SK-MEL-5 (cell line): ENCODE measurements around the gene ZNF30. TPM values are rescaled to one million over a fixed set of nuclear protein-coding genes. Genes with fewer than 3 reads are reported as not detected.
"Not testable (repeated sequence)": the region's sequence is repeated elsewhere in the genome, so short reads cannot be mapped to it uniquely, and the experiment has no call there.

Source experiments
- DNase-seq: peaks from one replicate; pipeline ENCODE4 v3.0.0-alpha.2; 2016; ENCODE audit warnings: low read depth, low spot score
- in situ Hi-C: cut with HindIII; loops from 2 replicates; pipeline ENCODE4 v1.10.0; 2016; ENCODE audit warnings: low sequenced_read_pairs, high pct_unique_total_duplicates, low pct_unique_long_range_greater_than_20kb
- total RNA-seq: library from RNA; depleted of rRNA; stranded (reverse); fragments of >200 nt; shearing (Covaris generic); gene quantifications from 2 replicates; pipeline ENCODE4 v1.2.3, GENCODE V29; 2014; rRNA removed

ZNF30 gene
- total RNA-seq, 1 experiment from 2014 or later = 3.2 TPM

DNA sequence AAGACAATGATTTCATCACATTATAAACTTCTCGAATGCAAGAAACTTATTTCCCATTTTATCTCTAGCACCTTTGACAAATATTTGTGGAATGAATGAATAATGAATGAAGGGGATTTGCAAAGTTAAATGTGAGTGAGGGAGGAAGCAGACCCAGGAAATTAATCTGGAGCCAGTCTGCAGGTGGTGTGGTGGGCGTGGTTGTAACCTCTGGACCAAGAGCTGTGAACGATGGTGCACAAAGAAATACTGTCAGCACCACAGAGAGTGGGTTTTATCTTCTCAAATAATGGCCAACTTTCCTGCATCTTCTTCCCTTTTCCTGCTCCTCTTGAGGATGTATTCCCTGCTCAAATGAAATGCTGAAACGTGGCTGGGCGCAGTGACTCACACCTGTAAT is 48.4 kb downstream of the ZNF30 start:
- no peak for DNase-seq
- in situ Hi-C loops = no loop called here

DNA sequence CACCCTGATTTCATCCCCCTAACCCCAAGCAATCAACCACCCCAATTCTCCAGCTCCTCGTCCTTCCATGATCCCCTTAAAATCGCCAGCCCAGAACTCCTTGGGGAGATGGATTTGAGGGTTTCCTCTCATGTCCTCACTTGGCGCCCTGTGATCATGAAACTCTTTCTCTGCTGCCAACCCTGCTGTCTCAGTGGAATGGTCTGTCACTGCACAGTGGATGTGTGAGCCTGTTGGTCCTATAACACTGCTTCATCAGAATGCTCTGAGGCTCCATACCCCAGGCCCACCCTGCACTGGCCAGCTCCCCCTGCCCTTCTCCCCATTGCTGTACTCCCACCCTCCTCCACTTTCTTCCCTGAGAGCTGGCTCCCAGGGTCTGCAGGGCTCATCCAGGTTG is 49.9 kb downstream of the ZNF30 start:
- no peak for DNase-seq
- in situ Hi-C loops = no loop called here

DNA sequence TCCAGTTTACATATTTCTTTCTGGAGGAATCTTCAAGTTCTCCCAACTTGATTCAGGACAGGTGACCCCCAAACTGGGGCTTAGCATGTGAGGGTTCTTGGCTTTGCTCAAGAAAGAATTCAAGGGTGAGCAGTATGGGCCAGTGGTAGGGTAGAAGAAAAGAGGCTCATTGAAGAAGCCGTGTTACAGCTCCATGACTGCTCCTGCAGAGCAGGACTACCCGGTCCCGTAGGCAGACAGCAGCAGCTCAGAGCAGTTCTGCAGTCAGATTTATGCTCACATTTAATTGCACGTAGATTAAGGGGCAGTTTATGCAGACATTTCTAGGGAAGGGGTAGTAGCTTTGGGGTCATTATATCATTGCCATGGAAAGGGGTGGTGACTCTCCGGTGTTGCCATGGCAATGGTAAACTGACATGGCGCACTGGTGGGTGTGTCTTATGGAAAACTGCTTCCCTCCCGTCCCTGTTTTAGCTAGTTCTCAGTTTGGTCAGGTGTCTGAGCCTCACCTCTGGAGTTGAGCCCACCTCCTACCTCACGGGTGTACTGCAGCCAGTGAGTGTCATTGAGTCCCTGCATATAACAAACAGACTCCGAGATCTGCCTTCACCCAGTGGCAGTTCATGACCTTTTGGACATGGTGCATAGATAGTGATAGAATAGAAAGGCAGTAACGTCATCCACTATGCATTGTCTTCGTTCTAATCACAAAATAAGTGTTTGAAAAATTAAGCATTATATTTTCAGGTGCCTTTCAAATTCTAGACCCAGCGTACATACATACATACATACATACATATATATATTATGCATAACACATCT is 53.3 kb downstream of the ZNF30 start:
- in situ Hi-C loops = no loop called here
- DNase-seq = no peak

DNA sequence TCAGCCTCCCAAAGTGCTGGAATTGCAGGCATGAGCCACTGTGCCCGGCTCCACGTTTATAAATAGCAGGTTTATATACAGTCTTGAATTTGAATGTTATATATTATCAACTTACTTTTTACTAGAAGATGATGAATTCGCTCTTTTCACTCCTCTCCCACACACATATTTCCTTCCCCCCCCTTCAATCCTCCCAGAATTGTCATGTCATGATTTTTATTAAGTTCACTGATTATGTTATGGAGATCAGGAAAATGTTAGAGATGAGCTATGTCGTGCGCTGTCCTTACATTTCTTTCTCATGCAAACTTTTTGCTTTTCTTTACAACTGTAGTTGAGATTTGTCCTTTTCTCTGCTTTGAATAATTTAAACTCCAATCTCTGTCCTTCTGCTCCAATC is 55.6 kb downstream of the ZNF30 start:
- DNase-seq = no peak
- in situ Hi-C loops = no loop called here

DNA sequence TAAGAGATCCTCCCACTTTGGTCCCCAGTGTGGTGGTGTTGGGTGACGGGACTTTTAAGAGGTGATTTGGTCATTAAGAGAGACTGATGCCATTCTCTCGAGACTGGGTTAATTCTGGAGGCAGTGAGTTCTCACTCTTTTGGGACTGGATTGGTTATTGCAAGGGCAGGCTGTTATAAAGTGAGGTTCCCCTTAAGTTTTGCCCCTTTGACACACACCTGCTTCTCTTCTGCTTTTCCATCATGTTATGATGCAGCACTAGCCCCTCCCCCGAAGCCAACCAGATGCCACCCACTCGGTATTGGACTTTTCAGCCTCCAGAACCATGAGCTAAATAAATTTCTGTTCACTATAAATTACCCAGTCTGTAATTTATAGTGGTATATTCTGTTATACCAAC is 57.1 kb downstream of the ZNF30 start:
- DNase-seq = no peak
- in situ Hi-C loops = no loop called here

DNA sequence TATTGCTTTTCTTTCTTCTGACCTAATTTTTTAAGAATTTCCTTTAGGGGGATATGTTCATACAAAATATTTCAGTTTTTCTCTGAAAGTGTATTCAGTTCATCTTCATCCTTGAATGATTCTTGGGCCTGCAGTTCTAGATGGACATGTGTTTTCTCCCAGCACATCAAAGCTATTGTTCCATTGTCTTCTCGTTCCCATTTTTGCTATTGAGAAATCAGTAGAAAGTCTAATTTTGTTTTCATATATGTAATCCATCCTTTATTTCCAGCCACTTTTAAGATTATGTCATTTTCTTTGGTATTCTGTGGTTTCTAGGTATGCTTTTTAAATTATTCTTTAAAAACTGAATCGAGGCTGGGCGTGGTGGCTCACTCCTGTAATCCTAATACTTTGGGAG is 57.6 kb downstream of the ZNF30 start:
- no peak for DNase-seq
- in situ Hi-C loops = no loop called here

DNA sequence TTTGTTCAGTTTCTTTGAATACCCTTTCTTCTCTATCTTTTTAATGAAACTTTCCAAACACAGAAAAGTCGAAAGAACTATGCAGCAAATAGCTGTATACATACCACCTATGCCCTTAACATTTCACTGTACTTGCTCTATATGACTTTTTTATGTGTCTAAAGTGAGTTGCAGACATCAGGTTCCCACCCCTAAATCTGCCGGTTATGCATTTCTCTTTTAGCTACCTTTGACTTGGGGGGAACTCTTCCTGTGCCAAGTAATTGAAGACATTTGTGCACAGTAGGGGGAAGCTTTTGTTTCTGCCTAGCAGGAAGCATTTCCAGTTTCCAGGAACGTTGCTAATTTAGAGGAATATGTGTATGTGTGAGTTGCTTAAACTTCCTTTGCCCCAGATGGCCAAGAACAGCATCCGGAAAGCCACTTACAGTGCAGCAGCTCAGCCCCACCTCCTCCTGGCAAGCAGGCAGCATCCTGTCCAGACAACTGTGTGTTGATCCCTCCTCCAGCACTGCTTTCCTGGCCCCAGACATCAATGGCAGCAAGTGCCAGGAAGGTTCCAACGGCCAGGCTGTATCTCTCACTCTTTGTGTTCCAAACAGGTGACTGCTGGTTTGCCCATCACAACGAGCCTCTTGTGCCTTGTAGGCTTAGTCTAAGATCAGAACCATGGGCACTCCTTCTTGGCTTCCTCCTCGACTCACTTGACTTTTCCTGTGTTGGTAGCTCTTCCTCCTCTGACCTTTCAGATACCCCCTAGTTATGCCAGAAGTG is 58.7 kb downstream of the ZNF30 start:
- in situ Hi-C loops = no loop called here
- DNase-seq = no peak

DNA sequence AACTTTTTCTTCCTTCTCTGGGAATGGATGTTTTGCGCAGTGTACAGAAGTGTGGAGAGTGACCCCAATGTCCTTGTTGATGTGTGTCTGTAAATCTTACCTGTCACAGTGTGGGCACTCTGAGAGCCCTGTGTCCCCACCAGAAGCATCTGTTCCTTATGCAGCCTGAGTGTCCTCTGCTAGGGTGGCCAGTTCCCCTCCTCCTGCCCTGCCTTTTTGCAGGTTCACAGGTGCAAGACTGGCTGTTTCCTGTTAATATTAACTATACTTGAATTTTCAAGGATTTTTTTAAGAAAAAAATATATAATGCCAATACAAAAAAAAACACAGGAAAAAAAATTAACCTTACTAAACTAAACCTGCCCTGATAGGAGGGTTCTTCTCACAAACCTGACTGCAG is 61.4 kb downstream of the ZNF30 start:
- in situ Hi-C loops = no loop called here
- DNase-seq = no peak

DNA sequence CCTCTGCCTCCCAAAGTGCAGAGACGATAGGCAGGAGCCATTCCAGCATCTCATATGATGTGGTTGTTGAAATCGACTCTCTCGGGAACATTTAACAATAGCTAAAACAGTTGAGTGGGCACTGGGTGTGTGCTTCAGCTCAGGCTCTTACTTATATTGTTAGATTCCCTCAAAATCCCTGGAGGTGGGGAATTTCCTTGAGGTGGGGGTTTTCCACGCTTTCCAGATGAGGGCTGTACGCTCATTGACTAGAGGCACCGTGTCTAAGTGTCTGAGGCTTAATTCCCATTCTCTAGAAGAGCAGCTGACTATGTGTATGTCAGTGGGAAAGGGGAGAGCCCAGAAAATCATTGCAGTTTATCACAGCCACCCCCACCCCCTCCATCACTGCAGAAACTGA is 62.6 kb downstream of the ZNF30 start:
- in situ Hi-C loops = no loop called here
- no peak for DNase-seq

DNA sequence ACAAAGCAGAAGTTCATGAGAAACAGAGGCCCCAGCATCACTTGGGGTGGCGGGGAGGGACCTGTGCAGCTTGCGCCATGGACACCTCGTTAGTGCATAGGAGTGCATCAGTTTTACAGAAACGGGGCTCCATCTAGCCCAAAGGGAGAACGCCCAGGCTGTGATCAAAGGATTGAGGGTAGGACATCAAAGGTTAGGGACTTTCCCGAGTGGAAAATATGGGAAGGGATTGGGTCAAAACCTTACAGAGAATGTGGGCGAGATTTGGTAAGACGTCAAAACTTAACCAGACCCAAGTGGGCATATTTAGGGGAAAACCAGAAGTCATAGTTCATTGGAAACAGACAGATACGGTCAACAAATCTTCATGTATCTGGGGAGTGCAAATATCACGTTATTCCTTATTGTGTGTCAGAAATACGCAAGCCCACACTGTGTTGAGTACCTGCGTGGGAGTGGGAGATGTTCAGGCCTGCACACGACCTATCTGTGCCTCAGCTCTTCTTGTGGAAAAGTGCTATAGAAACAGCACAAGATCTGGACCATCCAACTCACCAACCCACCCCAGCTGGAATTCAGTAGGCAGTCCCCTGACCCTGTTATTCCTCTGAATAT is 64.0 kb downstream of the ZNF30 start:
- in situ Hi-C loops = no loop called here
- DNase-seq = no peak

DNA sequence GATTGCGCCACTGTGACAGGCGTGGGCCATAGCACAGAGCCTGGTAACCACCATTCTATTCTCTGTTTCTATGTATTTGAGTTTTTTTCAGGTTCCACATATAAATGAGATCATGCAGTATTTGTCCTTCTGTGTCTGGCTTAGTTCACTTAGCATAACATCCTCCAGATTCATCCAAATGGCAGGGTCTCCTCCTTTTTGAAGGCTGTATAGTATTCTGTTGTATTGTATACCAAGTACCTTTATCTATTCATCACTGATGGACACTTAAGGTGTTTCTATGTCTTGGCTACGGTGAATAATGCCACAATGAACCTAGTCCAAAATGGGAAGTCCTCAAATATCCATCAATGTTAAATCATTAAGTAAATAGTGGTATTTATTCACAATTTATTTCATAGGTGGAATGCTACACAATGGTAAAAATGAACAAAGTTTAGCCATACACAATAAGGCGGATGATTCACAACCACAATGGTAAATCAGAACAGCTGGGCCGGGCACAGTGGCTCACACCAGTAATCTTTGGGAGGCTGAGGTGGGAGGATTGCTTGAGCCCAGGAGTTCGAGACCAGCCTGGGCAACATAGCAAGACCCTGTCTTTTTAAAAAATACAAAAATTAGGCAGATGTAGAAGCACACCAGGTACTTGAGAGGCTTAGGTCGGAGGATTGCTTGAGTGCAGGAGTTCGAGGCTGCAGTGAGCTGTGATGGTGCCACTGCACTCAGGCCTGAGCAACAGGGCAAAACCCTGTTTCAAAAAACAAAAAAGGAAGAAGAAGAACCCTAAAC is 65.0 kb downstream of the ZNF30 start:
- no peak for DNase-seq
- in situ Hi-C loops = no loop called here

DNA sequence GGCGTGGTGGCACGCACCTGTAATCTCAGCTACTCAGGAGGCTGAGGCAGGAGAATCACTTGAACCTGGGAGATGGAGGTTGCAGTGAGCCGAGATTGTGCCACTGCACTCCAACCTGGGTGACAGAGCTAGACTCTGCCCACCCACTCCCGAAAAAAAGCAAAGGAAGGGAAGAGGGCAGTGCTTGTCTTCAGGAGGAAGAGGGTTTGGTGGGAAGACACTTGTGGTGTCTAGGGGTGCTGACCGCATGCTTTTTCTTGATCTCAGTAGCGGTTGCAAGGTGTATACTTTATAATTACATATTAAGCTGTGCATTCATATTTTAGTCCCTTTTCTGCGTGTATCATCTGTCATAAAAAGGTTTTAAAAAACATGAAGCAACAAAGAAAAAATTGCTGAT is 65.9 kb downstream of the ZNF30 start:
- in situ Hi-C loops, DNase-seq: not testable (repeated sequence)

DNA sequence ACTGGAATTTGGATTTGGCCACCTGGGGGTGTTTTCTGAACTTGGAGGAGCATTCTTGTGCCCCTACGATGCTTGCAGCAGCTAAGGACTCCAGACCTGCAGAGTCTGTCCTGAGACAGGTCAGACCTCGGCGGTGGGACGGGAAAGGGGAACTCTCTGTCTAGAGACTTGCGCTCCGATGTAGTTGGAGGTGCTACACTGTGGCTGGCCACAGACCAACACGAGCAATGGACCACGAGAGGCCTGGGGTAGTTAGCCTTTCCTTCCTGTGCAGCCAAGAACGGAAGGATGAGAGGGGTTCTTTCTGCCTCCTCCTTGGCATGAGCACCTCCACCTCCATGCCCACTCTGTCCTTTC is 67.6 kb downstream of the ZNF30 start:
- in situ Hi-C loops = no loop called here
- no peak for DNase-seq

Other genes with a start within 250 kb of the ZNF30 start
- not detected in 2 replicates for gene SCGB2B2, start 249.7 kb upstream of the ZNF30 start, total RNA-seq
- 22.1 and 22.7 TPM in 2 replicates for gene ZNF302, start 249.2 kb upstream of the ZNF30 start, total RNA-seq
- 18.5 and 21.7 TPM in 2 replicates for gene ZNF181, start 192.7 kb upstream of the ZNF30 start, total RNA-seq
- gene ZNF599, start 153.7 kb upstream of the ZNF30 start, total RNA-seq = 1.8 and 2.5 TPM in 2 replicates
- 2.5 and 2.6 TPM in 2 replicates for gene ZNF792, start 37.3 kb downstream of the ZNF30 start, total RNA-seq
- 18.8 and 20.6 TPM in 2 replicates for gene GRAMD1A, start 73.4 kb downstream of the ZNF30 start, total RNA-seq
- 0.21 and 1.3 TPM in 2 replicates for gene SCN1B, start 103.6 kb downstream of the ZNF30 start, total RNA-seq
- gene HPN, start 114.8 kb downstream of the ZNF30 start, total RNA-seq = not detected in 2 replicates
- not detected in 2 replicates for gene FXYD3, start 188.9 kb downstream of the ZNF30 start, total RNA-seq
- 0.11 TPM in 1 of 2 replicates, not detected in the other for gene LGI4, start 208.2 kb downstream of the ZNF30 start, total RNA-seq
- gene FXYD1, start 211.9 kb downstream of the ZNF30 start, total RNA-seq = not detected in 2 replicates
- not detected in 2 replicates for gene FXYD7, start 216.4 kb downstream of the ZNF30 start, total RNA-seq
- gene FXYD5, start 227.8 kb downstream of the ZNF30 start, total RNA-seq = 71.3 and 79.3 TPM in 2 replicates